ENCODE data around the gene CAMTA1. TPM values are rescaled to one million over a fixed set of nuclear protein-coding genes. Genes with fewer than 3 reads are reported as not detected.

The CAMTA1 gene
- total and polyA plus RNA-seq, 9 of the 15 experiments (the other 6 are each of a cell fraction or from before 2014, with no cell fraction given) = 43.9 to 161 (median 65.9) TPM

GRCh38 chr1:7769673-7770412 lies 984.6 kb downstream of the CAMTA1 start (continued):
- no peak for TF ChIP-seq THRA (IDR thresholded peaks at IDR 0.05)
- TF ChIP-seq HMGN3 (IDR thresholded peaks at IDR 0.05; ENCODE audit: borderline replicate concordance, extremely low read depth, insufficient read length, low read depth, low read length) = no peak
- no peak for TF ChIP-seq HCFC1 (IDR thresholded peaks at IDR 0.05; ENCODE audit: low read depth, low read length)
- TF ChIP-seq GATAD2B (IDR thresholded peaks at IDR 0.05; ENCODE audit: borderline replicate concordance) = no peak
- peak; percentile 89 for TF ChIP-seq CEBPB (tag; IDR thresholded peaks at IDR 0.05)
- TF ChIP-seq E2F8 (IDR thresholded peaks at IDR 0.05; ENCODE audit: low read depth, partially characterized antibody) = no peak
- peak; percentile 85 for TF ChIP-seq SMARCA4 (IDR thresholded peaks at IDR 0.05)
- TF ChIP-seq YBX1 (IDR thresholded peaks at IDR 0.05) = no peak
- no peak for TF ChIP-seq SAP30 (IDR thresholded peaks at IDR 0.05; ENCODE audit: borderline replicate concordance, insufficient read depth, low read depth, low read length, poor library complexity, severe bottlenecking)
- TF ChIP-seq IFI16 (CRISPR knock-in tag; IDR thresholded peaks at IDR 0.05) = no peak
- no peak for TF ChIP-seq PREB (CRISPR knock-in tag; IDR thresholded peaks at IDR 0.05)
- no peak for TF ChIP-seq SRSF9 (IDR thresholded peaks at IDR 0.05; ENCODE audit: borderline replicate concordance, low read depth, low read length)
- no peak for TF ChIP-seq SAFB (IDR thresholded peaks at IDR 0.05; ENCODE audit: borderline replicate concordance, low read depth, low read length)
- no peak for TF ChIP-seq ZBTB1 (CRISPR knock-in tag; IDR thresholded peaks at IDR 0.05; ENCODE audit: borderline replicate concordance, low read depth)
- TF ChIP-seq RNF219 (CRISPR knock-in tag; IDR thresholded peaks at IDR 0.05) = no peak
- TF ChIP-seq ZNF766 (CRISPR knock-in tag; conservative IDR thresholded peaks at IDR 0.05) = no peak
- TF ChIP-seq FOXA3 (CRISPR knock-in tag; conservative IDR thresholded peaks at IDR 0.05 in 1 of 2, IDR thresholded peaks at IDR 0.05 in 1 of 2) = no peak
- TF ChIP-seq ERF (CRISPR knock-in tag; IDR thresholded peaks at IDR 0.05) = no peak
- TF ChIP-seq CCNT2 (IDR thresholded peaks at IDR 0.05; ENCODE audit: borderline replicate concordance, extremely low read depth, insufficient read length, low read depth, low read length) = no peak
